GM12892 (cell line): ENCODE data around the gene ZNF462.
A peak's percentile ranks its signal among the peaks of the same experiment; 100 is the strongest.

Source experiments
- DNase-seq: peaks from one replicate; pipeline ENCODE4 v3.0.0; 2011; ENCODE audit not compliant: insufficient read length
- FAIRE-seq: peaks from 2 replicates; lab custom pipeline; 2011; peaks lifted over from hg19 to GRCh38; lab: Jason Lieb, UNC
- POLR2A ChIP-seq: IDR thresholded peaks from 2 replicates; pipeline ENCODE4 v1.6.1; 2011; ENCODE audit warnings: low read depth, low read length, control low read depth
- POLR2AphosphoS5 ChIP-seq: IDR thresholded peaks from 2 replicates; pipeline ENCODE4 v1.6.1; 2011; ENCODE audit warnings: low read depth, low read length, control low read depth
- TAF1 ChIP-seq: IDR thresholded peaks from 2 replicates; pipeline ENCODE4 v1.6.1; 2011; ENCODE audit warnings: low read depth, mild to moderate bottlenecking, control low read depth, low read length, borderline replicate concordance

ZNF462 gene

DNA sequence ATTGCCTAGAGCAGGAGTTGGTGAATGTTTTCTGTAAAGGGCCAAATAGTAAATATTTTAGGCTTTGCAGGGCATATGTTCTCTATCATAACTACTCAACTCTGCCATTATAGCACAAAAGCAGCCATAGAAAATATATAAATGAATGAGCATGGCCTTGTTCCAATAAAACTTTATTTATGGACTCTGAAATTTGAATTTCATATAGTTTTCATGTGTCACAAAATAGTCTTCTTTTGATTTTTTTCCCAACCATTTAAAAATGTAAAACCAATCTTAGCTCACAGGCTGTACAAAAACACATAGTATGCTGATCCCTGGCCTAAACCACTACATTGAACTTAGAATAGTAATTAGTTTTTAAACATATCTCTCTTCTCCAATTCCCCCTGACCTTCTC lies 179.6 kb downstream of the ZNF462 start:
- FAIRE-seq, result no peak
- DNase-seq, result no peak
- no peak for TF ChIP-seq POLR2AphosphoS5
- TF ChIP-seq TAF1, result no peak
- TF ChIP-seq POLR2A, result no peak

- TF ChIP-seq POLR2A (no peak), TAF1 (no peak), POLR2AphosphoS5 (no peak)
- DNase-seq (no peak), FAIRE-seq (no peak)
Measured at GRCh38 chr9:107043886-107044285, 180.9 kb downstream of the ZNF462 start.

DNA sequence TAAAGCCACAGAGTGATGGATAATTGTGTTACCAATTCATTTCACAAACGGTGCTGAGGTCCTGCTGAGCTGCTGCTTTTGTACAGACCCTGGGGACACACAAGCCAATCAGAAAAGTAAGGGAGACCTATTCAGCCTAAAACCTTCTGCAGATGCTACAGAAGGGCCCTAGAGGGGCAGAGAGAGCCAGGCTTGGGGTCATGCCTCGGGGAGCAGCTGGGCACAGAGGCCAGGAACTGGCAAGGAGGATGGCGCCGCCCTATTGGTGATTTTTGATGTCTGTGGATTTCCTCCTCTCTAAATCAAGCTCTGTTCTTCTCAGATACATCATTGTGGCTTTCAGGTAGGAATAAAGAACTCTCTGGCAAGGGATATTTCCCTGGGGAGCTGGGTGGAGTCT lies 181.9 kb downstream of the ZNF462 start:
- DNase-seq (no peak), FAIRE-seq (peak; percentile 79)
- TF ChIP-seq POLR2AphosphoS5 (no peak), POLR2A (no peak), TAF1 (no peak)

DNA sequence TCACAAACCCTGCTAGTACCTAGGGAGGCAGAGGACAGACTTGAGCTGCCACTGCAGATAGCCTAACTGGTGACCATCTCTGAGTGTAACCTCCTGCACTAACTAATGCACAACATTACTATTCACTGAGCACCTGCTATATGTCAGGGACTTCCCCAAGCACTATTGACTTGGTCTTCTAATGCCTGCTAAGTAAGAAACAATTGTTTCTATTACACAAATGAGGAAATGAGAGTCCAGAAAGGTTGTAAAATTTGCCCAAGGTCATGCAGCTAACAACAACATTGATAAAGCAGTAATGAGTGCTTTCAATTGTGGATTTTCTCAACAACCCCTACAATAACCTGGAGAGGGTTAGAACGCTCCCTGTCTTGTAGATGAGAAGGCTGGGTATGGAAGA lies 183.7 kb downstream of the ZNF462 start:
- no peak for FAIRE-seq
- DNase-seq, result no peak
- TF ChIP-seq TAF1 (no peak), POLR2AphosphoS5 (no peak), POLR2A (no peak)

DNA sequence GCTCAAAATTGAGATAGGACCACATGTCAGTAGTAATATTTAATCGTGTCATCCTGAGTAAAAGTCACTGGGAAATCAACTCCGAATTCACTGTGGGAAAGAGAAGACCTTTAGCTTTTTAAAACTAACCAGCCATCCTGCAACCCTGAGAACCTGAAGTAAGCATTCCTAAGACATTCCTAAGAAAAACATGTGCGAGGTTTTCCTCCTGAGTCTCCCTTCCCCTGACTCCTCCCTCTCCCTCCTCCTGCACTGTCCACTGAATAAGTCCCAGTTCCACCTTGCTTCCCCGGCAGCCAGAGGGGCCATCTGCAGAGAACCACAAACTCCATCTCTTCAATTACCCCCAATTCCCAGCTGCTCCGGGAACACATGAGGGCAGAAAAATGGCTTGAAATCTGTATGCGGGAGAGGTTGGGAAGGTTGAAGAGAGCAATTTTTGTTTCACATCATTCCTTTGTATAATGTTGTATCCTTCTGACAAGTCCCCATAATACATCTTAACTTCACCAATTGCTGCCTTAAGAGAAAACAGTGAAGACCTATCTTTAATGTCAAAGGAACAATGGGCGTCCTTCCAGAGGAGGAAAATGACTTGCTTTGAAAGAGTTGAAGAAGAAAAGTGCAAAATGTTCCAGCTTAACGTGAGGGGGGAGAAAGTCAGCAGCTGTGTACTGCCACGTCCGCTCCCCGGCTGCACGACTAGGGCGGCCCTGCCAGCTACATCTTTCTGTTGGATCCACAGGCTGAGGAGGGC lies 186.3 kb downstream of the ZNF462 start:
- DNase-seq (no peak), FAIRE-seq (no peak)
- TF ChIP-seq POLR2AphosphoS5 (no peak), POLR2A (no peak), TAF1 (no peak)

DNA sequence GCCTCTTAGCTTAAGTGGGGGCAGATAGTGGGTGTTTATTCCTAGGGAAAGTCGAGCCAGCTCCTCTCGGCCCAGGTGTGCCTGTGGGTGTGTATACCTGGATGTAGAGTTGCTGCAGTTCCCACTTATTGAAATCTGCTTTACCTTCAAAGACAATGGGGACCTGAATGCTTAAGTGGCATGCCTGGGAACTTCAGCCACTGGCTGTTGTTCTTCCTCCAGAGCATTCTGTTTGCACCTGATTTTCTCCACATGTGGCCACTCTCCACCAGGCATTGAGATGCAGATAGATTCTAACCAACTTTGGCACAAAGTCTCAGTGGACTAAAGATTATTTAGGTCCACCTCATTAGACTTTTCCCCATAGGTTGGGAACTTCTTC lies 186.8 kb downstream of the ZNF462 start:
- FAIRE-seq, result no peak
- DNase-seq, result no peak
- TF ChIP-seq POLR2AphosphoS5 (no peak), TAF1 (no peak), POLR2A (no peak)

- DNase-seq, result no peak
- FAIRE-seq, result no peak
- TF ChIP-seq POLR2AphosphoS5 (no peak), POLR2A (no peak), TAF1 (no peak)
Measured at GRCh38 chr9:107051392-107051791, 188.4 kb downstream of the ZNF462 start.

DNA sequence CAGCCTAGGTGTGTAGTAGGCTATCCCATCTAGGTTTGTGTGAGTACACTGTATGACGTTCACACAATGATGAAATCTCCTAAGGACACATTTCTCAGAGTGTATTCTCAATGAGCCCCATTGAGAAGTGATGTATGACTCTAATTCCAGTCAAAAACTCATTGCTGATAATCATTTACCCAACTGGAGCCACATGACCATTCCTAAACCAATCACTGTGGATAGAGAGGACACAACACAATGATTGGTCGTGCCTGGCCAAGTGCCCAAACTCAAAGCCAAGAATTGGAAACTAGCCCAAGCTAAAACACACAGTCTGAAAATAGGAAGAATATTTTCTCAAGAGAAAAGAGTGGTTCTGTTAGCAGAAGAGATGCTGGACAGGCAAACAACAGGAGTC lies 191.2 kb downstream of the ZNF462 start:
- TF ChIP-seq POLR2A, result no peak
- TF ChIP-seq POLR2AphosphoS5, result no peak
- TF ChIP-seq TAF1, result no peak
- FAIRE-seq (no peak), DNase-seq (no peak)

GRCh38 chr9:107059220-107059619 lies 196.3 kb downstream of the ZNF462 start:
- no peak for FAIRE-seq
- no peak for DNase-seq
- TF ChIP-seq POLR2AphosphoS5 (no peak), POLR2A (no peak), TAF1 (no peak)

GRCh38 chr9:107060062-107060461 lies 197.1 kb downstream of the ZNF462 start:
- FAIRE-seq (no peak), DNase-seq (no peak)
- no peak for TF ChIP-seq POLR2A
- TF ChIP-seq TAF1, result no peak
- no peak for TF ChIP-seq POLR2AphosphoS5
